RKO (cell line): ENCODE results near the gene SRGAP1.

Experiments
- DNase-seq: peaks from one replicate; pipeline ENCODE4 v3.0.0-alpha.2; 2016; ENCODE audit warnings: low spot score

Gene SRGAP1

GRCh38 chr12:63966606-63966975, 122.1 kb downstream of the SRGAP1 start:
- no peak for DNase-seq

- DNase-seq: peak; percentile 20
Measured at GRCh38 chr12:63967358-63968145, 123.1 kb downstream of the SRGAP1 start.

- no peak for DNase-seq
Measured at GRCh38 chr12:63968673-63969072, 124.2 kb downstream of the SRGAP1 start.

- no peak for DNase-seq
Measured at GRCh38 chr12:63976902-63977395, 132.4 kb downstream of the SRGAP1 start.

GRCh38 chr12:63977441-63977840, 132.9 kb downstream of the SRGAP1 start:
- no peak for DNase-seq

GRCh38 chr12:63978519-63978918, 134.0 kb downstream of the SRGAP1 start:
- peak; percentile 67 for DNase-seq

- DNase-seq: no peak
Measured at GRCh38 chr12:63980211-63980610, 135.7 kb downstream of the SRGAP1 start.

GRCh38 chr12:63981343-63981742, 136.8 kb downstream of the SRGAP1 start:
- no peak for DNase-seq

- no peak for DNase-seq
Measured at GRCh38 chr12:63982604-63983295, 138.2 kb downstream of the SRGAP1 start.

- no peak for DNase-seq
Measured at GRCh38 chr12:63985456-63985855, 141.0 kb downstream of the SRGAP1 start.

GRCh38 chr12:63985945-63986344, 141.4 kb downstream of the SRGAP1 start:
- no peak for DNase-seq

GRCh38 chr12:63989301-63989845, 144.9 kb downstream of the SRGAP1 start:
- no peak for DNase-seq

GRCh38 chr12:63990828-63991547, 146.5 kb downstream of the SRGAP1 start:
- no peak for DNase-seq

GRCh38 chr12:63994704-63995103, 150.2 kb downstream of the SRGAP1 start:
- DNase-seq: no peak

GRCh38 chr12:63995512-63995911, 151.0 kb downstream of the SRGAP1 start:
- no peak for DNase-seq

GRCh38 chr12:63996556-63996955, 152.1 kb downstream of the SRGAP1 start:
- DNase-seq: no peak

GRCh38 chr12:63997198-63997597, 152.7 kb downstream of the SRGAP1 start:
- DNase-seq: no peak

GRCh38 chr12:63998584-63998983, 154.1 kb downstream of the SRGAP1 start:
- no peak for DNase-seq

- no peak for DNase-seq
Measured at GRCh38 chr12:63999853-64000252, 155.4 kb downstream of the SRGAP1 start.

GRCh38 chr12:64001439-64001838, 156.9 kb downstream of the SRGAP1 start:
- DNase-seq: no peak

GRCh38 chr12:64004641-64005040, 160.1 kb downstream of the SRGAP1 start:
- no peak for DNase-seq

- DNase-seq: no peak
Measured at GRCh38 chr12:64006211-64006825, 161.8 kb downstream of the SRGAP1 start.
